Activated T-helper 1 cell treated with Interleukin-2 at 50 U/mL for 16 hours (primary cell): ENCODE results near the gene USP17L20.
"Not testable (repeated sequence)": the region's sequence is repeated elsewhere in the genome, so short reads cannot be mapped to it uniquely, and the experiment has no call there.

ENCODE experiments used
- DNase-seq: peaks from one replicate; pipeline ENCODE4 v3.0.0-alpha.2; 2020; ENCODE audit warnings: low read depth

Gene USP17L20

GRCh38 chr4:9257824-9258223 is at the start of gene USP17L20:
USP17L20 (plus strand) TSS chr4:9258124; CDS start chr4:9258124, 0 bp downstream.
- not testable (repeated sequence) for DNase-seq

- DNase-seq: not testable (repeated sequence)
Measured at GRCh38 chr4:9210357-9210756, 47.6 kb upstream of the USP17L20 start, which contains the start of gene USP17L10. USP17L10 (plus strand) TSS chr4:9210657; CDS start chr4:9210657, 0 bp downstream.

- DNase-seq: not testable (repeated sequence)
Measured at GRCh38 chr4:9214701-9215100, 43.2 kb upstream of the USP17L20 start.

GRCh38 chr4:9215105-9215504 is 42.8 kb upstream of the USP17L20 start, which contains the start of gene USP17L11:
USP17L11 (plus strand) TSS chr4:9215405; CDS start chr4:9215405, 0 bp downstream.
- DNase-seq: not testable (repeated sequence)

- DNase-seq: not testable (repeated sequence)
Measured at GRCh38 chr4:9219852-9220251, 38.1 kb upstream of the USP17L20 start, which contains the start of gene USP17L12. USP17L12 (plus strand) TSS chr4:9220152; CDS start chr4:9220152, 0 bp downstream.

GRCh38 chr4:9224596-9224995 is 33.3 kb upstream of the USP17L20 start, which contains the start of gene USP17L13:
USP17L13 (plus strand) TSS chr4:9224896; CDS start chr4:9224896, 0 bp downstream.
- DNase-seq: not testable (repeated sequence)

- DNase-seq: not testable (repeated sequence)
Measured at GRCh38 chr4:9230249-9230648, 27.7 kb upstream of the USP17L20 start.

GRCh38 chr4:9234085-9234484 is 23.8 kb upstream of the USP17L20 start, which contains the start of gene USP17L15:
USP17L15 (plus strand) TSS chr4:9234385; CDS start chr4:9234385, 0 bp downstream.
- DNase-seq: not testable (repeated sequence)

GRCh38 chr4:9238461-9238860 is 19.5 kb upstream of the USP17L20 start:
- not testable (repeated sequence) for DNase-seq

GRCh38 chr4:9243579-9243978 is 14.3 kb upstream of the USP17L20 start, which contains the start of gene USP17L17:
USP17L17 (plus strand) TSS chr4:9243879; CDS start chr4:9243879, 0 bp downstream.
- DNase-seq: not testable (repeated sequence)

- not testable (repeated sequence) for DNase-seq
Measured at GRCh38 chr4:9247953-9248680, 9.8 kb upstream of the USP17L20 start, which contains the start of gene USP17L18. USP17L18 (plus strand) TSS chr4:9248630; CDS start chr4:9248630, 0 bp downstream.

- DNase-seq: not testable (repeated sequence)
Measured at GRCh38 chr4:9253078-9253477, 4.8 kb upstream of the USP17L20 start, which contains the start of gene USP17L19. USP17L19 (plus strand) TSS chr4:9253378; CDS start chr4:9253378, 0 bp downstream.

GRCh38 chr4:9262572-9262971 is 4.6 kb downstream of the USP17L20 start, which contains the start of gene USP17L21:
USP17L21 (plus strand) TSS chr4:9262872; CDS start chr4:9262872, 0 bp downstream.
- not testable (repeated sequence) for DNase-seq

- DNase-seq: not testable (repeated sequence)
Measured at GRCh38 chr4:9267319-9267718, 9.4 kb downstream of the USP17L20 start, which contains the start of gene USP17L22. USP17L22 (plus strand) TSS chr4:9267619; CDS start chr4:9267619, 0 bp downstream.

GRCh38 chr4:9271719-9272118 is 13.8 kb downstream of the USP17L20 start:
- not testable (repeated sequence) for DNase-seq
